HL-60 (cell line): ENCODE measurements around the gene GGACT.

Experiments used
- CTCF ChIP-seq: IDR thresholded peaks from one replicate; pipeline ENCODE4 v1.5.1; 2011; ENCODE audit warnings: low read length, control low read depth, inconsistent platforms; ENCODE audit not compliant: insufficient read depth
- GABPA ChIP-seq: IDR thresholded peaks from 2 replicates; pipeline ENCODE4 v1.6.1; 2012; ENCODE audit warnings: low read depth
- POLR2AphosphoS5 ChIP-seq: IDR thresholded peaks from 2 replicates; pipeline ENCODE4 v1.6.1; 2012; ENCODE audit warnings: low read depth
- SPI1 ChIP-seq: IDR thresholded peaks from 2 replicates; pipeline ENCODE4 v1.6.1; 2012; ENCODE audit warnings: low read depth, mild to moderate bottlenecking, borderline replicate concordance

GRCh38 chr13:100627120-100627519 is 38.5 kb upstream of the GGACT start:
- TF ChIP-seq CTCF (no peak), POLR2AphosphoS5 (no peak), SPI1 (no peak), GABPA (no peak)
